Stimulated activated CD8-positive, alpha-beta memory T cell treated with anti-CD3 and anti-CD28 coated beads, Interleukin-2, amount 100 ng/mL, for 1 hour (primary cell): ENCODE data around the gene FNDC3A.

Experiments
- DNase-seq, 2 donors: peaks; one replicate each; pipeline ENCODE4 v3.0.0-alpha.2; 2020; ENCODE audit warnings: low read depth in 2 of 2

Gene FNDC3A

GRCh38 chr13:49216334-49216733, 240.6 kb downstream of the FNDC3A start:
- no peak for DNase-seq

- DNase-seq, result no peak
These were observed 242.3 kb downstream of the FNDC3A start for GRCh38 chr13:49217962-49218492.

- no peak for DNase-seq
These were observed 242.9 kb downstream of the FNDC3A start for GRCh38 chr13:49218493-49219051.

- no peak for DNase-seq
These were observed 243.9 kb downstream of the FNDC3A start for GRCh38 chr13:49219647-49220035.

GRCh38 chr13:49220036-49220855, 244.5 kb downstream of the FNDC3A start, which contains the start of gene MLNR:
Gene MLNR, plus strand, starts transcription at chr13:49220338. Its CDS starts 0 bp downstream, at chr13:49220338.
- DNase-seq, result no peak

- no peak for DNase-seq
These were observed 245.3 kb downstream of the FNDC3A start for GRCh38 chr13:49220856-49221589.

- DNase-seq, result no peak
These were observed 245.9 kb downstream of the FNDC3A start for GRCh38 chr13:49221590-49221965.

- DNase-seq, result no peak
These were observed 249.7 kb downstream of the FNDC3A start for GRCh38 chr13:49225223-49226042.

GRCh38 chr13:49226613-49227012, 250.9 kb downstream of the FNDC3A start:
- DNase-seq, result no peak

GRCh38 chr13:49234741-49235140, 259.0 kb downstream of the FNDC3A start:
- DNase-seq, result no peak

GRCh38 chr13:49235856-49236431, 260.2 kb downstream of the FNDC3A start:
- no peak for DNase-seq

- no peak for DNase-seq
These were observed 262.9 kb downstream of the FNDC3A start for GRCh38 chr13:49238621-49239020.

- no peak for DNase-seq
These were observed 264.3 kb downstream of the FNDC3A start for GRCh38 chr13:49240017-49240416.

- no peak for DNase-seq
These were observed 265.6 kb downstream of the FNDC3A start for GRCh38 chr13:49241296-49241695.

GRCh38 chr13:49245101-49245500, 269.4 kb downstream of the FNDC3A start:
- no peak for DNase-seq

- no peak for DNase-seq
These were observed 271.3 kb downstream of the FNDC3A start for GRCh38 chr13:49246850-49247642.

- peak; percentile 77 to 86 for DNase-seq
These were observed 272.2 kb downstream of the FNDC3A start, which contains the start of gene CDADC1 for GRCh38 chr13:49247643-49248621. Gene CDADC1, plus strand, starts transcription at chr13:49247925. Its CDS starts 113 bp downstream, at chr13:49248038.

- DNase-seq, result no peak
These were observed 272.9 kb downstream of the FNDC3A start for GRCh38 chr13:49248622-49249002.

GRCh38 chr13:49251326-49251725, 275.6 kb downstream of the FNDC3A start:
- no peak for DNase-seq
